PC-9 (cell line): ENCODE results near the gene PAAF1.

ENCODE experiments used
- EZH2 ChIP-seq: fragments of 200-600 bp; sonication (generic); IDR thresholded peaks from 2 replicates; pipeline ENCODE4 v1.8.0; 2017; ENCODE audit warnings: antibody characterized with exemption, low read depth
- TF ChIP-seq, protein P1 (sequence below): fragments of 200-600 bp; sonication (generic); conservative IDR thresholded peaks from 2 replicates; pipeline ENCODE4 v1.6.1; 2017; ENCODE audit warnings: mixed run types, antibody characterized with exemption, mild to moderate bottlenecking, moderate library complexity

DNA sequence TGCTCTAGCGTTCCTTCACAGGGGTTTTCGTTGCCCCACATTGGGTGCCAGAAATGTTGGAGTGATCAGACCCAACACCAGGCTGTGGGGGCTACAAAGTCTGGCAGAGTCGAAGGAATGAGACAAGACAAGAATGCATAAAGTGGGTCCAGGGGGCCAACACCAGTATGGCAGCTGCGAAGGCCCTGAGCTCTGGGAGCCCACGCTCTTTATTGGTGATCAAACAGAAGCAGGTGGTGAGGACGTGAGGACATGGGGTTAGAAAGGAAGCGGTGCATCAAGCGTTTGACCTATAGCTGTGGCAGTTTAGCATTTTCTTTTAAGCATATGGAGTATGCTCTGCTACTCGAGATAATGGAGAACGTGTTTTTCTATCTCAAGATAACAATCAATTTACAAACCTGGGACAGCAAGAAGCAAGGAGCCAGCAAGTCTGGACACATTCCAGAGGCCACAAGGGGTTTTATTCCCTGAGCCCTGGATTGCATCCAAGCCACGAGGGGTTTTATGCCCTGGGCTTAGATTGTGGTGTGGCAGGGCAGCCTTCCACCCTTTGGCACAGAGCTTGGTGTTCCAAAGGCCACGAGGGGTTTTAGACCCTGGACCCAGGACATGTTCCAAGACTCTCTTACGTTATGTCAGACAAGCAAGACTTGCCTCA lies 70.1 kb downstream of the PAAF1 start:
- TF ChIP-seq, protein P1, sequence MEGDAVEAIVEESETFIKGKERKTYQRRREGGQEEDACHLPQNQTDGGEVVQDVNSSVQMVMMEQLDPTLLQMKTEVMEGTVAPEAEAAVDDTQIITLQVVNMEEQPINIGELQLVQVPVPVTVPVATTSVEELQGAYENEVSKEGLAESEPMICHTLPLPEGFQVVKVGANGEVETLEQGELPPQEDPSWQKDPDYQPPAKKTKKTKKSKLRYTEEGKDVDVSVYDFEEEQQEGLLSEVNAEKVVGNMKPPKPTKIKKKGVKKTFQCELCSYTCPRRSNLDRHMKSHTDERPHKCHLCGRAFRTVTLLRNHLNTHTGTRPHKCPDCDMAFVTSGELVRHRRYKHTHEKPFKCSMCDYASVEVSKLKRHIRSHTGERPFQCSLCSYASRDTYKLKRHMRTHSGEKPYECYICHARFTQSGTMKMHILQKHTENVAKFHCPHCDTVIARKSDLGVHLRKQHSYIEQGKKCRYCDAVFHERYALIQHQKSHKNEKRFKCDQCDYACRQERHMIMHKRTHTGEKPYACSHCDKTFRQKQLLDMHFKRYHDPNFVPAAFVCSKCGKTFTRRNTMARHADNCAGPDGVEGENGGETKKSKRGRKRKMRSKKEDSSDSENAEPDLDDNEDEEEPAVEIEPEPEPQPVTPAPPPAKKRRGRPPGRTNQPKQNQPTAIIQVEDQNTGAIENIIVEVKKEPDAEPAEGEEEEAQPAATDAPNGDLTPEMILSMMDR: no peak
- TF ChIP-seq EZH2: no peak
